Liver (tissue), 9 donors: ENCODE results near the gene RAP1GAP2. TPM values are rescaled to one million over a fixed set of nuclear protein-coding genes. Genes with fewer than 3 reads are reported as not detected.

ENCODE experiments used
- DNase-seq: peaks from one replicate; pipeline ENCODE4 v3.0.0-alpha.2; 2017; ENCODE audit warnings: low spot score
- H3K27ac ChIP-seq, 2 donors: one replicate each; pipeline ENCODE4 v1.7.0; 2013; ENCODE audit warnings: inconsistent platforms in 2 of 2, low read length in 2 of 2, control low read depth in 1 of 2, low read depth in 1 of 2, mild to moderate bottlenecking in 1 of 2
- H3K27me3 ChIP-seq, 4 donors: one replicate each; pipeline versions ENCODE4 v1.6.1 to v1.7.0; 2013; ENCODE audit warnings: low read length in 3 of 4, inconsistent platforms in 1 of 4, mild to moderate bottlenecking in 1 of 4, moderate library complexity in 1 of 4; ENCODE audit not compliant: control insufficient read depth in 4 of 4, insufficient read depth in 4 of 4
- H3K36me3 ChIP-seq, 4 donors: one replicate each; pipeline versions ENCODE4 v1.6.1 to v1.7.0; 2013; ENCODE audit warnings: low read length in 3 of 4, mild to moderate bottlenecking in 3 of 4, low read depth in 1 of 4, moderate library complexity in 1 of 4; ENCODE audit not compliant: control insufficient read depth in 4 of 4, insufficient read depth in 3 of 4
- H3K4me1 ChIP-seq, 4 donors: one replicate each; pipeline versions ENCODE4 v1.6.1 to v1.7.0; 2013; ENCODE audit warnings: low read length in 3 of 4, mild to moderate bottlenecking in 3 of 4, moderate library complexity in 1 of 4; ENCODE audit not compliant: control insufficient read depth in 4 of 4, insufficient read depth in 4 of 4
- H3K4me3 ChIP-seq, 3 donors: one replicate each; pipeline versions ENCODE4 v1.6.1 to v1.7.0; 2013; ENCODE audit warnings: low read length in 3 of 3, control low read depth in 1 of 3, low read depth in 1 of 3, mild to moderate bottlenecking in 1 of 3
- H3K9ac ChIP-seq, 2 donors: one replicate each; pipeline ENCODE4 v1.7.0; 2013; ENCODE audit warnings: low read length in 2 of 2, mild to moderate bottlenecking in 2 of 2, moderate library complexity in 2 of 2, control low read depth in 1 of 2, low read depth in 1 of 2
- H3K9me3 ChIP-seq, 4 donors: one replicate each; pipeline versions ENCODE4 v1.6.1 to v1.7.0; 2013; ENCODE audit warnings: low read length in 3 of 4; ENCODE audit not compliant: control insufficient read depth in 4 of 4
- FOXA1 ChIP-seq: IDR thresholded peaks from 2 replicates; pipeline ENCODE4 v1.6.1; 2016; ENCODE audit warnings: antibody characterized with exemption
- FOXA2 ChIP-seq: IDR thresholded peaks from 2 replicates; pipeline ENCODE4 v1.6.1; 2016; ENCODE audit warnings: antibody characterized with exemption
- GABPA ChIP-seq, 2 donors: IDR thresholded peaks in 1 of 2; conservative IDR thresholded peaks in 1 of 2; 2 replicates each; pipeline ENCODE4 v1.6.1; 2016; ENCODE audit warnings: antibody characterized with exemption in 2 of 2, mild to moderate bottlenecking in 1 of 2, moderate library complexity in 1 of 2
- HNF4A ChIP-seq, 2 donors: conservative IDR thresholded peaks; 2 replicates each; pipeline ENCODE4 v1.6.1; 2016; ENCODE audit warnings: antibody characterized with exemption in 2 of 2, mild to moderate bottlenecking in 2 of 2
- JUND ChIP-seq, 2 donors: IDR thresholded peaks; 2 replicates each; pipeline ENCODE4 v1.6.1; 2016; ENCODE audit warnings: antibody characterized with exemption in 2 of 2
- RAD21 ChIP-seq, 2 donors: IDR thresholded peaks; 2 replicates each; pipeline ENCODE4 v1.6.1; 2016; ENCODE audit warnings: antibody characterized with exemption in 2 of 2, mild to moderate bottlenecking in 2 of 2
- RXRA ChIP-seq, 2 donors: IDR thresholded peaks; 2 replicates each; pipeline ENCODE4 v1.6.1; 2017 to 2018; ENCODE audit warnings: antibody characterized with exemption in 2 of 2, mild to moderate bottlenecking in 1 of 2
- TAF1 ChIP-seq: conservative IDR thresholded peaks from 2 replicates; pipeline ENCODE4 v1.6.1; 2016; ENCODE audit warnings: antibody characterized with exemption, mild to moderate bottlenecking
- WGBS: extraction: QIAGEN DNeasy Blood & Tissue Kit; methylation state at CpG from one replicate; pipeline ENCODE4 v1.1.7; 2013; 5-methylcytosine and 5-hydroxymethylcytosine counted together
- polyA plus RNA-seq, 2 donors: library from polyadenylated mRNA; stranded (reverse) in 1 of 2; unstranded in 1 of 2; fragments of 200-250 nt in 1 of 2; fragments of >200 nt in 1 of 2; fragmentation: Nextera tagmentation in 1 of 2; extraction: Ambion mirVana in 1 of 2; gene quantifications; one replicate each; pipeline versions ENCODE4 v1.2.1 to v1.2.3, GENCODE V29; 2013 to 2015
- total RNA-seq, 2 donors: library from RNA; depleted of rRNA; stranded (reverse); fragments of >200 nt; gene quantifications; one replicate each; pipeline ENCODE4 v1.2.3, GENCODE V29; 2014
- TF ChIP-seq, protein P1 (sequence below): IDR thresholded peaks from 2 replicates; pipeline ENCODE4 v1.6.1; 2016; ENCODE audit warnings: antibody characterized with exemption
- TF ChIP-seq, protein P2 (sequence below): IDR thresholded peaks from 2 replicates; pipeline ENCODE4 v1.6.1; 2016; ENCODE audit warnings: antibody characterized with exemption
- TF ChIP-seq, protein P3 (sequence below): IDR thresholded peaks from 2 replicates; pipeline ENCODE4 v1.6.1; 2016; ENCODE audit warnings: antibody characterized with exemption
- TF ChIP-seq, protein P4 (sequence below): fragments of 150-350 bp; IDR thresholded peaks from 2 replicates; pipeline ENCODE4 v1.5.1; 2017; ENCODE audit warnings: improper control_type of control experiment, low read depth, low read length; ENCODE audit not compliant: missing input control
- TF ChIP-seq, protein P5 (sequence below): IDR thresholded peaks from 2 replicates; pipeline ENCODE4 v1.6.1; 2016; ENCODE audit warnings: antibody characterized with exemption, mild to moderate bottlenecking
- donor health status: healthy.
- donor health status: healthy.
- donor health status: healthy.
- donor health status: healthy.
- donor health status: healthy.

Gene RAP1GAP2
- total and polyA plus RNA-seq, 4 donors: 0.56 to 1.7 (median 1.1) TPM

DNA sequence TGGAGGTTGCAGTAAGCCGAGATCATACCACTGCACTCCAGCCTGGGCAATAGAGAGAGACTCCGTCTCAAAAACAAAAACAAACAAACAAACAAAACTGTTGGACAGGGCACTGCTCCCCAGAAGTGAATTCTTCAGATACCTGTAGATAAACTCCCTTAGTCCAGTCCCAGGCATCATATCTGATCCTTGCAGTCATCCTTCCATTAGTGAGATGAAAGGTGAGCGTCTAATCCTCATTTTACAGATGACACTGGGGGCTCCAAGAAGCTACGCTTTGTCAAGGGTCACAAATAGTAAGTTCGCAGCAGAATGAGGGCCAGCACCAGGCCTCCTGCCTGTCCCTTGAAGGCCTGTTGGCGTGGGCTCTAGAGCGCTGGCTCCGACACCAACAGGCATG is 165.2 kb downstream of the RAP1GAP2 start:
- no peak overlapping the region for H3K9ac ChIP-seq
- H3K4me3 ChIP-seq: no peak overlapping the region
- no peaks in the 10 kb centered on the region for H3K9me3 ChIP-seq
- no peak overlapping the region for H3K27ac ChIP-seq
- no peaks in the 10 kb centered on the region for H3K4me1 ChIP-seq
- no peaks in the 10 kb centered on the region for H3K27me3 ChIP-seq
- WGBS: 96% methylated on average over 8 of the region's 8 CpGs
- TF ChIP-seq GABPA (IDR thresholded peaks at IDR 0.05 in 1 of 2, conservative IDR thresholded peaks at IDR 0.05 in 1 of 2) (no peak), HNF4A (conservative IDR thresholded peaks at IDR 0.05) (no peak)
- TF ChIP-seq, protein P1, sequence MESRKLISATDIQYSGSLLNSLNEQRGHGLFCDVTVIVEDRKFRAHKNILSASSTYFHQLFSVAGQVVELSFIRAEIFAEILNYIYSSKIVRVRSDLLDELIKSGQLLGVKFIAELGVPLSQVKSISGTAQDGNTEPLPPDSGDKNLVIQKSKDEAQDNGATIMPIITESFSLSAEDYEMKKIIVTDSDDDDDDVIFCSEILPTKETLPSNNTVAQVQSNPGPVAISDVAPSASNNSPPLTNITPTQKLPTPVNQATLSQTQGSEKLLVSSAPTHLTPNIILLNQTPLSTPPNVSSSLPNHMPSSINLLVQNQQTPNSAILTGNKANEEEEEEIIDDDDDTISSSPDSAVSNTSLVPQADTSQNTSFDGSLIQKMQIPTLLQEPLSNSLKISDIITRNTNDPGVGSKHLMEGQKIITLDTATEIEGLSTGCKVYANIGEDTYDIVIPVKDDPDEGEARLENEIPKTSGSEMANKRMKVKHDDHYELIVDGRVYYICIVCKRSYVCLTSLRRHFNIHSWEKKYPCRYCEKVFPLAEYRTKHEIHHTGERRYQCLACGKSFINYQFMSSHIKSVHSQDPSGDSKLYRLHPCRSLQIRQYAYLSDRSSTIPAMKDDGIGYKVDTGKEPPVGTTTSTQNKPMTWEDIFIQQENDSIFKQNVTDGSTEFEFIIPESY: no peak
- no peak for DNase-seq
- no peaks in the 10 kb centered on the region for H3K36me3 ChIP-seq

DNA sequence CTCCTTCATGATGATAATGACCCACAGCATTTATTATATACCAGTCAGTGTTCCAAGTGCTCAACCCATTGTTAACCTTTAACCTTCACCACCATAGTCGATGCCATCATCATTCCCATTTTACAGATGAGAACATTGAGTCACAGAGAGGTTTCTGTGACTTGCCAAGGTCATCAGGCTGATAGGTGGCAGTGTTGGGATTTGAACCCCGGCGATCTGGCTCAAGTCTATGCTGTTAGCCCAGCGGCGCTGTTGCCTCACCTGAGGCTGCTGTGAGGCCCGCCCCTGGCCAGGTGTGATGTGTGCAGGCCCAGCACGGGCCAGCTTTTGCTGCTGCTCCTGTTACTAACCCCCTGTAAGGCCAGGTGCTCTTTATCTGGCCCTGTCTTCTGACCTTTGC is 166.0 kb downstream of the RAP1GAP2 start:
- Histone ChIP-seq H3K4me1 (no peaks in the 10 kb centered on the region), H3K36me3 (no peaks in the 10 kb centered on the region), H3K4me3 (no peak overlapping the region), H3K9me3 (no peaks in the 10 kb centered on the region), H3K9ac (no peak overlapping the region), H3K27me3 (no peaks in the 10 kb centered on the region), H3K27ac (no peak overlapping the region)
- 91% methylated on average over 7 of the region's 7 CpGs for WGBS
- DNase-seq: no peak
- TF ChIP-seq GABPA (IDR thresholded peaks at IDR 0.05 in 1 of 2, conservative IDR thresholded peaks at IDR 0.05 in 1 of 2) (no peak), TAF1 (no peak), FOXA1 (no peak), RAD21 (IDR thresholded peaks at IDR 0.05) (no peak), FOXA2 (no peak), JUND (IDR thresholded peaks at IDR 0.05) (no peak), RXRA (IDR thresholded peaks at IDR 0.05) (no peak), HNF4A (conservative IDR thresholded peaks at IDR 0.05) (no peak)
- TF ChIP-seq, protein P2, sequence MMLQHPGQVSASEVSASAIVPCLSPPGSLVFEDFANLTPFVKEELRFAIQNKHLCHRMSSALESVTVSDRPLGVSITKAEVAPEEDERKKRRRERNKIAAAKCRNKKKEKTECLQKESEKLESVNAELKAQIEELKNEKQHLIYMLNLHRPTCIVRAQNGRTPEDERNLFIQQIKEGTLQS: no peak
- TF ChIP-seq, protein P3, sequence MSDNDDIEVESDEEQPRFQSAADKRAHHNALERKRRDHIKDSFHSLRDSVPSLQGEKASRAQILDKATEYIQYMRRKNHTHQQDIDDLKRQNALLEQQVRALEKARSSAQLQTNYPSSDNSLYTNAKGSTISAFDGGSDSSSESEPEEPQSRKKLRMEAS: no peak
- TF ChIP-seq, protein P4, sequence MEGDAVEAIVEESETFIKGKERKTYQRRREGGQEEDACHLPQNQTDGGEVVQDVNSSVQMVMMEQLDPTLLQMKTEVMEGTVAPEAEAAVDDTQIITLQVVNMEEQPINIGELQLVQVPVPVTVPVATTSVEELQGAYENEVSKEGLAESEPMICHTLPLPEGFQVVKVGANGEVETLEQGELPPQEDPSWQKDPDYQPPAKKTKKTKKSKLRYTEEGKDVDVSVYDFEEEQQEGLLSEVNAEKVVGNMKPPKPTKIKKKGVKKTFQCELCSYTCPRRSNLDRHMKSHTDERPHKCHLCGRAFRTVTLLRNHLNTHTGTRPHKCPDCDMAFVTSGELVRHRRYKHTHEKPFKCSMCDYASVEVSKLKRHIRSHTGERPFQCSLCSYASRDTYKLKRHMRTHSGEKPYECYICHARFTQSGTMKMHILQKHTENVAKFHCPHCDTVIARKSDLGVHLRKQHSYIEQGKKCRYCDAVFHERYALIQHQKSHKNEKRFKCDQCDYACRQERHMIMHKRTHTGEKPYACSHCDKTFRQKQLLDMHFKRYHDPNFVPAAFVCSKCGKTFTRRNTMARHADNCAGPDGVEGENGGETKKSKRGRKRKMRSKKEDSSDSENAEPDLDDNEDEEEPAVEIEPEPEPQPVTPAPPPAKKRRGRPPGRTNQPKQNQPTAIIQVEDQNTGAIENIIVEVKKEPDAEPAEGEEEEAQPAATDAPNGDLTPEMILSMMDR: no peak
- TF ChIP-seq, protein P5, sequence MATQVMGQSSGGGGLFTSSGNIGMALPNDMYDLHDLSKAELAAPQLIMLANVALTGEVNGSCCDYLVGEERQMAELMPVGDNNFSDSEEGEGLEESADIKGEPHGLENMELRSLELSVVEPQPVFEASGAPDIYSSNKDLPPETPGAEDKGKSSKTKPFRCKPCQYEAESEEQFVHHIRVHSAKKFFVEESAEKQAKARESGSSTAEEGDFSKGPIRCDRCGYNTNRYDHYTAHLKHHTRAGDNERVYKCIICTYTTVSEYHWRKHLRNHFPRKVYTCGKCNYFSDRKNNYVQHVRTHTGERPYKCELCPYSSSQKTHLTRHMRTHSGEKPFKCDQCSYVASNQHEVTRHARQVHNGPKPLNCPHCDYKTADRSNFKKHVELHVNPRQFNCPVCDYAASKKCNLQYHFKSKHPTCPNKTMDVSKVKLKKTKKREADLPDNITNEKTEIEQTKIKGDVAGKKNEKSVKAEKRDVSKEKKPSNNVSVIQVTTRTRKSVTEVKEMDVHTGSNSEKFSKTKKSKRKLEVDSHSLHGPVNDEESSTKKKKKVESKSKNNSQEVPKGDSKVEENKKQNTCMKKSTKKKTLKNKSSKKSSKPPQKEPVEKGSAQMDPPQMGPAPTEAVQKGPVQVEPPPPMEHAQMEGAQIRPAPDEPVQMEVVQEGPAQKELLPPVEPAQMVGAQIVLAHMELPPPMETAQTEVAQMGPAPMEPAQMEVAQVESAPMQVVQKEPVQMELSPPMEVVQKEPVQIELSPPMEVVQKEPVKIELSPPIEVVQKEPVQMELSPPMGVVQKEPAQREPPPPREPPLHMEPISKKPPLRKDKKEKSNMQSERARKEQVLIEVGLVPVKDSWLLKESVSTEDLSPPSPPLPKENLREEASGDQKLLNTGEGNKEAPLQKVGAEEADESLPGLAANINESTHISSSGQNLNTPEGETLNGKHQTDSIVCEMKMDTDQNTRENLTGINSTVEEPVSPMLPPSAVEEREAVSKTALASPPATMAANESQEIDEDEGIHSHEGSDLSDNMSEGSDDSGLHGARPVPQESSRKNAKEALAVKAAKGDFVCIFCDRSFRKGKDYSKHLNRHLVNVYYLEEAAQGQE: no peak
